Measurements from ENCODE around the gene RELN. TPM values are rescaled to one million over a fixed set of nuclear protein-coding genes. Genes with fewer than 3 reads are reported as not detected.

The RELN gene
- total RNA-seq, 1 donor from 2014 or later = 5.7 TPM

DNA sequence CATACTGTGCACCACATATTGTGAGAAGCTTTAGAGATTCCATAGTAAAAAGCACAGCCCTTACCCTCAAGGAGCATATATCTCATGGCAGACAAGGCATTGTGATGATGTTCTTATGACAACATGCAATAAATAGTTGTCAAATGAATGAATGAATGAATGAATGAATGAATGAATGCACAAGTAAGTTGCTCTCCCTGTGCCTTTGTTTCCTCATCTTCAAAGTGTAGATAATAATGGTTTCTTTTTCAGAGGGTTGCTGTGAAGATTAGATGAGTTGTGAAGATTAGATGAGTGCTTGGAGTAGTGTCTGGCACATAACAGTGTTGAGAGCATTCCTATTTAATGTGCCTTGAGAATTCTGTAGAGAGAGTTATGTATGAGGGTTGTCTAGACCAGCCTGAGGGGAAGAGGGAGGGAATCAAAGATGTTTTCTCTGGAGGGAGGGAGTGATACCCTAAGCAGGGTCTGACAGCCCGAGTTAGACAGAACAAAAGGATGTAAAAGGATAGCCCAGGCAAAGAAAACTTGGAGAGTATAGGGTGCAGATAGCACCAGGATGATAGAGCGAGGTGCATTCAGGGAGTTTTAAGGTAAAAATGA is 217.2 kb downstream of the RELN start:
- Mint-ChIP-seq H3K27me3 (ENCODE audit: unreplicated experiment) (no peaks in the 10 kb centered on the region), H3K4me1 (ENCODE audit: low read depth, unreplicated experiment) (peaks cover 14% of the 10 kb centered on the region), H3K27ac (ENCODE audit: unreplicated experiment) (peak overlapping the region; percentile 41), H3K36me3 (ENCODE audit: unreplicated experiment) (no peaks in the 10 kb centered on the region), H3K9me3 (ENCODE audit: unreplicated experiment) (peaks cover 2% of the 10 kb centered on the region), H3K4me3 (ENCODE audit: unreplicated experiment) (no peak overlapping the region)
- DNase-seq = no peak
- TF ChIP-seq CTCF (IDR thresholded peaks at IDR 0.05; ENCODE audit: partially characterized antibody, unreplicated experiment) = no peak

DNA sequence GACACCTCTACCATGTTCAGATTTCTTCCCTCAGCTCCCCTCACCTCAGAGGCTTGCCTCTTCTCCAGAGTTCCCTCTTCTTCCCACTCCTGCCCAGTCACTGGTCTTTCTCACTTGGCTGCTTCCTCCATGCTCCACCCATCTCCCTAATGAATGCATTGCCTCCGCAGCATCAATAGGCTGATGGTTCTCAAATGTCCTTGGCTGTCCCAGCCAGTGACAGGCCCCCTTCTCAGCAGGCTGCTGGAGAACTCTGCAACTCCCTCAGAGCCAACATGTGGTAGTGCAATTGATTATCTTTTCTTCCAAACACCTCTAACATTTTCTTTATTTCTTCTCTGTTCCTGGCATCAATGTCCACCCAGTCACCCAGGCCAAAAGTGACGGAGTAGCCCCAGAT is 218.2 kb downstream of the RELN start:
- Mint-ChIP-seq H3K27me3 (ENCODE audit: unreplicated experiment) (no peaks in the 10 kb centered on the region), H3K36me3 (ENCODE audit: unreplicated experiment) (no peaks in the 10 kb centered on the region), H3K27ac (ENCODE audit: unreplicated experiment) (no peak overlapping the region), H3K4me3 (ENCODE audit: unreplicated experiment) (no peak overlapping the region), H3K9me3 (ENCODE audit: unreplicated experiment) (peaks cover 7% of the 10 kb centered on the region), H3K4me1 (ENCODE audit: low read depth, unreplicated experiment) (peaks cover 11% of the 10 kb centered on the region)
- DNase-seq = no peak
- no peak for TF ChIP-seq CTCF (IDR thresholded peaks at IDR 0.05; ENCODE audit: partially characterized antibody, unreplicated experiment)

DNA sequence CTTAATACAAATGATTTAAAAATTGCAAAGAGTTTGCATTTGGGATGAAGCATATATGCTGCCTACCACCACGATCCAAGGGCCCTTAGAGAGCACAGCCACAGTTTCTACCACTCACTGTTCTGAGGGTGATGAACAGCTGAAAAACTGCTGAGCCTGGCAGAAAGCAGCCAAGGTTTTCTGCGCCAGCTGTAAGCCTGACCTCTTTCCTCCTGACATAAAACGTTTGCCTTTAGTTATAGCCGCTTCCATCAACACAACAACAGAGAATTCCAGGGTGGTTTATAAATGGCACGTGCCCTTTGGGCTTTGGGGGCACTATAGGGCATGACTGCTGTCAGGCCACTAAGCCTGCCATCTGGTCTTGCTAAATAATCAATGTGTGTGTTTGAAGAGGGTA is 222.8 kb downstream of the RELN start:
- no peak for TF ChIP-seq CTCF (IDR thresholded peaks at IDR 0.05; ENCODE audit: partially characterized antibody, unreplicated experiment)
- Mint-ChIP-seq H3K27ac (ENCODE audit: unreplicated experiment) (peak overlapping the region; percentile 20), H3K27me3 (ENCODE audit: unreplicated experiment) (peaks cover 2% of the 10 kb centered on the region), H3K4me3 (ENCODE audit: unreplicated experiment) (peak overlapping the region; percentile 67), H3K4me1 (ENCODE audit: low read depth, unreplicated experiment) (peaks cover 17% of the 10 kb centered on the region), H3K36me3 (ENCODE audit: unreplicated experiment) (no peaks in the 10 kb centered on the region), H3K9me3 (ENCODE audit: unreplicated experiment) (peaks cover 5% of the 10 kb centered on the region)
- DNase-seq = peak; percentile 18

DNA sequence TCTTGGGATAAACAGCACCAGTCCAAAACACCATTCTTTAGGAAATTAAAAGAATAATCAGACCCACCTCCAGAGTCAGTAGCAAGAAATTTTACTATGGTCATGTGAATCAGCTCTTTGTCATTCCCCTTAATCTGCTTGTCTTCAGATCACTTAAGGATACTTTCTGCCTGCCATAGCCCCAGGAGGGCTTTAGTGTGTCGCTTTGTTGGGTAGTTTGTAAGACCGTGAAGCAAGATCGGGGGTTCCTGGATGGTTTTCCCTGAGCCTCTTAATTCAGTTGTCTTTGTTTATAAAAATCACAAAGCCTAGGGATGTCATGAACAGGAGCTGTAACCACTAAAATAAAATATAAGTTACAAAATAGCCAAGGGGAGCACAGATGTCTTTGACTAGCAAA is 223.6 kb downstream of the RELN start:
- no peaks in the 10 kb centered on the region for H3K36me3 Mint-ChIP-seq (ENCODE audit: unreplicated experiment)
- H3K4me1 Mint-ChIP-seq (ENCODE audit: low read depth, unreplicated experiment) = peaks cover 13% of the 10 kb centered on the region
- TF ChIP-seq CTCF (IDR thresholded peaks at IDR 0.05; ENCODE audit: partially characterized antibody, unreplicated experiment) = no peak
- DNase-seq = no peak
- H3K9me3 Mint-ChIP-seq (ENCODE audit: unreplicated experiment) = peaks cover 5% of the 10 kb centered on the region
- peak overlapping the region; percentile 28 for H3K4me3 Mint-ChIP-seq (ENCODE audit: unreplicated experiment)
- peaks cover 2% of the 10 kb centered on the region for H3K27me3 Mint-ChIP-seq (ENCODE audit: unreplicated experiment)
- H3K27ac Mint-ChIP-seq (ENCODE audit: unreplicated experiment) = peak overlapping the region; percentile 14

DNA sequence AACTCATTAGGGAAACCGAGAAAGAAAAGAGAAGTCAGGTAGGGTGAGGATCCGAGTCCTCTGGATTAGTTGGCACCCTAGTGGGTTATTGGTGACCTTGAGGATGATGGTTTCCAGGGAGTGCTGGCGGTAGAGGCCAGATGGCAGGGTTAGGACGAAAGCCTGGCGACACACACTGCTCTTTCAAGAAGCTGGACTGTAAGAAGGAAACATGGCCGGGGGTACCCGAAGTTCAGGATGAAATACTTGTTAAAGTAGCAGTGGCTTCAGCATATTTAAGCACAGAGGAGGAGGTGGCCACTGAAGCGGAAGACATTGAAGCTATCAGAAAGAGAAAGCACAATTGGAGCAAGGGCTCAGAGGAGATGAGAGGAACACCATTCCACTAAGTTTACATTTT is 224.6 kb downstream of the RELN start:
- Mint-ChIP-seq H3K4me3 (ENCODE audit: unreplicated experiment) (no peak overlapping the region), H3K27ac (ENCODE audit: unreplicated experiment) (peak overlapping the region; percentile 52), H3K4me1 (ENCODE audit: low read depth, unreplicated experiment) (peaks cover 13% of the 10 kb centered on the region), H3K9me3 (ENCODE audit: unreplicated experiment) (peaks cover 5% of the 10 kb centered on the region), H3K27me3 (ENCODE audit: unreplicated experiment) (peaks cover 2% of the 10 kb centered on the region), H3K36me3 (ENCODE audit: unreplicated experiment) (no peaks in the 10 kb centered on the region)
- DNase-seq = no peak
- TF ChIP-seq CTCF (IDR thresholded peaks at IDR 0.05; ENCODE audit: partially characterized antibody, unreplicated experiment) = no peak

Measured in glutamatergic neuron (in vitro differentiated cells).